GM21717 (cell line): ENCODE data around the gene PPIL6.
A peak's percentile ranks its signal among the peaks of the same experiment; 100 is the strongest.
"Not testable (repeated sequence)": the region's sequence is repeated elsewhere in the genome, so short reads cannot be mapped to it uniquely, and the experiment has no call there.

Experiments used
- ATAC-seq: cut with Tn5 transposase; IDR thresholded peaks from one replicate; pipeline ENCODE4 v1.9.1; 2021; ENCODE audit warnings: mild to moderate bottlenecking, moderate library complexity; ENCODE audit not compliant: unreplicated experiment

Gene PPIL6

DNA sequence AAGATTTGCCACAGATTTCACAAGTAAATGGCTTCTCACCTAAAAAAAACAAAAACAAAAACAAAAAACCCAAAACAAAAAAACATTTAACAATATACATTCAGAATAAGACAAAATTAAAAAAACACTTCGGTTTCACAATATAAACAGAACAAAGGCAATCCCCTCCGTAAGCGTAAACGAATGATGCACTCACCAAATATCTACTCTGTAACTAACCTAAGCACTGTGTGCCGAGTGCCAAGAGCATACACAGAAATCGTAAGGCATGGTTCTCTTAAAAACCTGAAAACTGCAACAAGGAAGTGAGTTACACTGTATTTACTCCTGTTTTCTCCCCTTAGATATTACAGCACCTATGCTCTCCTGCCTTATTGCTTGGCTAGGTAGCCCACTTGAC, 27.3 kb upstream of the PPIL6 start:
- no peak for ATAC-seq

DNA sequence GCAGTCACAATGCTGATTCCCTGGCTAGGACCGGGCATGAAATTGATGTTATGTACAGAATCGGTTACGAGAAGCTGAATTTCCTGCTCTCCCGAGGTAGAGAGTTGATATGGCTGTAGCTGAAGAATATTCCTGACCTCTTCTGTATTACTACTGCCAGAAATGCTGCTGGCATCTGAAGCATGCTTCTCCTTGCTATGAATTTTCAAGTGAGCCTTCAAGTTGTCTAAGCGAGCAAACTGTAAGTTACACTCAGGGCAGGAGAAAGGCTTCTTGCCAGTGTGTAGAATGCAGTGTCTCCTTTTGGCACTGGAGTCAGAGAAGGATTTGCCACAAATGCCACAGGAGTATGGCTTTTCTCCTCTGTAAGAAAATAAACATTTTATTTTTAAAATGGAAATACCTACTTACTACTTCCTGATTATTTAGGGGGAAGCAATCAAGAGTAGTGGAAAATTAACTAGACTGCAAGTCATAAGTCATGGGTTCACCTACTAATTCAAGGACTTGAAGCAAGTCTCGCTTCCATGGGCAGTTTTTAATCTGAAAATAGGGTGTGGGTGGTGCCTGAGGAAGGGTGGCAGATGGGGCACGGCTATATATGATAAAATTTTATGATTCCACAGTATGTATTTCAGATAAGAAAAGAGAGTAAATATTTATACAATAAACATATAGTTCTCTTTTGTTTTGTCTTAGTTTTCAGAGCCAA, 25.9 kb upstream of the PPIL6 start:
- no peak for ATAC-seq

DNA sequence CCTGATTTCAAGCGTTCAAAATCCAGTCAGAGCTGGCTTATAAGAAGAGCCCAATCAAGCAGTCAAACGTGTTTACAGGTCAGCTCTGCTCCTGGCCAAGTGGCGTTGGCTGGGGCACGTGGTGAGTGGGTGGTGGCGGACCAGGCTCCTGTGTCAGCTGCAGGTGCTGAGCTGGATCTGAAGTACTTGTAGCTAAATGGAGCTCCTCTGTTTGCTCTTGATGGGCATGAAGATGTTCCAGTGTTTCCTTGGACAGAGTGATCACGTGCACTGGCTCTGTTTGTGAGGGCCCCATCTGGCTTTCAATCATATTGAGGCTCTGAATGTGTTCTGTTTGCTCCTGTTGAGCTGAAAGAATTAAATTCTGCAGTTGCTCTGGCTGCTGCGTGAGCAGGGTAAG, 25.3 kb upstream of the PPIL6 start:
- no peak for ATAC-seq

DNA sequence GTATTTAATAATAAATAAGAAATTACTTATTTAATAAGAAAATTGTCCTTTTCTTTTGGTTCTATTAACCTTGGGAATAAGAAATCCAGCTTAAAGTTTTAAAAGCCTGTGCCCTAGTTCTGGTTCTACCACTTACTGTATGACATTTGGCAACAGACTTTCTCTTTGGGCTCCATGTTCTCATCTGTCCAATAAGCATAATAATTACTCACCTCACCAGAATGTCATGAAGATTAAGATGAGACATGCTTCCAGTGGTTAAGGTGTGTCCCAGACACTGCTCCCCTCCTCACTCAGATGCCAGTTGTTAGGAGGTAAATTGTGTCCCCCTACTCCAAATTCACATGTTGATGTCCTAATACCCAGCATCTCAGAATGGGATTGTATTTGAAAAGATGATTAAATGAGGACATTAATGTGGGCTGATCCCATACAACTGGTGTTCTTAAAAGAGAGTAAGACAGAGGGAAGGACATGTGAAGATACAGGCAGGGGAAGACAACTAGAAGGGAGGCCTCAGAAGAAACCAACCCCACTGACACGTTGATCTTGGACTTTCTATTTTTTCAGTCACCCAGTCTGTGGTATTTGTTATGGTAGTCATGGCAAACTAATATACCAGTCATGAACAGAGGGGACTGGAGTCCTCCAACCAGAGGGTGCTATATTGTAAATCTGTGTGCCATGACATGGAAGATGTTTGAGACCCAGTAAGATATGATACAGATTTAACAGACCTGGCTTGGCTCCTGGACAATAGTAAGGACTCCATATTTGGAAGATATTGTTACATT, 21.5 kb upstream of the PPIL6 start:
- ATAC-seq, result no peak

DNA sequence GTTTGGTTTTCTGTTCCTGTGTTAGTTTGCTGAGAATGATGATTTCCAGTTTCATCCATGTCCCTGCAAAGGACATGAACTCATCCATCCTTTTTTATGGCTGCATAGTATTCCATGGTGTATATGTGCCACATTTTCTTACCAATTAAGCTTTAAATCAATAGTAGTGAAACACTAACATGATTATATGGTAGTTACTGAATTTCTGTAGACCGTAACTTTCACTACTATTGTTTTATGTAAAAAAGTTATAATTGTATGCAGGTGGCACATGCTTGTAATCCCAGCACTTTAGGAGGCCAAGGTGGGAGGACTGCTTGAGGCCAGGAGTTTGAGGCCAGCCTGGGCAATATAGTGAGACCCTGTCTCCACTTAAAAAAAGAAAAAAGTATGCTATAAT, 20.8 kb upstream of the PPIL6 start:
- ATAC-seq, result not testable (repeated sequence)

DNA sequence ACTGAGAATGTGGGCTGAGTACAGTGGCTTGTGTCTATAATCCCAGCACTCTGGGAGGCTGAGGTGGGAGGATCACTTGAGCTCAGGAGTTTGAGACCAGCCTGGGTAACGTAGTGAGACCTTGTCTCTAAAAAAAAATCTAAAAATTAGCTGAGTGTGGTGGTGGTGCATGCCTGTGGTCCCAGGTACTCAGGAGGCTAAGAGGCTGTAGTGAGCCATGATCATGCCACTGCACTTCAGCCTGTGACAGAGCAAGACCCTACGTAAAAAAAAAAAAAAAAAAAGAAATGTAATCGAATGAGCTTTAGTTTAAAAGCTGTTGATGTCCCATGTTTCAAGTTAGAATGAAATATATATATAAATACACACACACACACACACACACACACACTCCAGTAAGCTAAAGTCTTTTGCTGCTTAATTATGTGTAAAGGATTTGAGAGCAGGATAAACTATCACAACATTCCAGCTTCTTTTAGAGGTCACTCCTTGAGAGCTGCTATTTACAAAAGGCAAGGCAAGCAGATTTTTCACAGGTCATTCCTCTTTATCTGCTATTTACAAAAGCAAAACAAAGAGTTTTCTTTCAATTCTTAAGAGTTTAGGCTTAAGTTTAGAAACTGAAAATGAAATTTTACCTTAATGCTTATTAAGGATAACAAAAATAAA, 19.9 kb upstream of the PPIL6 start:
- no peak for ATAC-seq

DNA sequence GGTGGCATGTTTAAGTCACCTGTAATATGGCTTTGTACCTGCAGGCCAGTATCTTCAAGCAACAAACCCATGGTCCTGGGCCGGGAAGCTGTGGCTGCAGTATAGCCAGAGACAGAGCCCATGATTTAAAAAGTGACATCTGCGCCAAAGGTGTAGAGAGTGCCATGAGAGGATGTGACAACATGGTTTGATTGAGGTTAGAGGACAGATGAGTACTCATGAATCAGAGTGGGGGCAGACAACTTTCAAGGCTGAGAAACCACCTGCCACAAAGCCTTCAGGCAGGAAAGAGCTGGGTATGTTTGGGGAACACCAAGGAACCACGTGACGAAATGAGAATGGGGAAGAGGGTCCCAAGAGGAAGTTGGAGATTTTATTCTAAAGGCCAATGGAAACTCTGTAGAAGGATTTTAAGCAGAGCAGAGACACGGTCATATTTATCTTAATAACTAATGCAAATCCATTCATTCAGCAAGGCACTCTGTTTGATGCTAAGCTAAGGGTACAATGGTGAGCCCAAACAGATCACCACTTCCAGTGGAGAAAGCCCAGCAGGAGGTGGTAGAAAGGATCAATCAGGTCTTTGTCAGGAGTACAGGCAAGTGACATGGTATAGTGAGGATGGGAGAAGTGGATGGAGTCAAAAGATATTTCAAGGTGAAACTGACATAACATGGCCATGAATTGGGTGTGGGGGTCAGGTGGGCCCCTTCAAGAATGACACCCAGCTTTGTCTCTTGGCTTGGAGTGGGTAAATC, 18.5 kb upstream of the PPIL6 start:
- ATAC-seq, result peak; percentile 34

DNA sequence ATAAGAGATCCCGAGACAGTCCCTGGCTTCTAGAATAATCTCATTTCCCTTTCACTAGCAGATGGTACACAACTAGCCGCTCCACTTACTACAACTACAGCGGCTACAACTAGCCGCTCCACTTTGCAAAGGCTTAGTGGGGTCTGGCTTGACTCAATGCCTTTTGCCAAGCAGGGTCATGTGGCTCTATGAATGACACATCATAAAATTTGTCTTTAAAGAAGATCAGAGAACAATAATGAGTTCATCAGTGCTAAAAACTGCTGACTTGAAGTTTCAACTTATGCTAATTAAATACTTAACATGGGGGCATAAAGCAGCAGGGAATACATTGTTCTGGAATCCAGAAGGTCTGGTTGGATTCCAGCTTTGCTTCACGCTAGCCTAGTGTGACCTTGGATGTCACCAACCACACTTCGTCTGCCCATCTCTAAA, 17.2 kb upstream of the PPIL6 start:
- no peak for ATAC-seq

DNA sequence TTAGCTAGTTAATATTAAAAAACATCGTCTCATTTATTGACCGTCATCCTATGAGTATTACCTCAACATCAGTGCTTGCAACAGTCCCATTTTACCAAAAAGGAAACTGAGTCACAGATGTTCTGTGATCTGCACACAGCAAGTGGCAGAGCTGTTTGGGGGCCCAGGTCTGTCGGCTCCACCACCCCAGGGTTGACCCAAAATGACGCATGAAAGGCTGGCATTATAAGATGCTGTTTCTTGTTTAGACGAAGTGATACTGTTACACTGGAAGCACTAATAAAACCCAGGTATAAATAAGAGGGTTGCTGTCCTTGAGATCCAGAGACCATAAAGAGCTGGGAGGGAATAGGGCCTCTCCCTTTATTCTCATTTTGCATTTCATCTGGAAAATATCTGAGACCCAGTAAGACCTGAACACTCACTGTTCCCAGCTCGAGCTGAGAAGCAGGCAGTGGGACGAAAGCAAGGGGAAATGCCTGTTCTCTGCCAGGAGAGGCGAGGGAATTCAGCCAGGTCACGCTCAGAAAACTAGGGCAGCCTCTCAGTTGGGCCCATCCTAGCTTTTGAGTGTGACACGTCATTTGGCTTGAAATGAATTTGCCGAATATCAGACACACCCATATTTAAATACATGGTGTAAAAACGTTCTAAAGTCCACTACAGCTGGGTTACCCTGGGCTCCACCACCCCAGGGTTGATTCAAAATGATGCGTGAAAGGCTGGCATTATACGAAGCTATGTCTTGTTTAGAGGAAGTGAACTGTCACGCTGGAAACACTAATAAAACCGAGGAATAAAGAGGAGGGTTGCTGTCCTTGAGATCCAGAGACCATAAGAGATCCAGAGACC, 16.5 kb upstream of the PPIL6 start:
- no peak for ATAC-seq

DNA sequence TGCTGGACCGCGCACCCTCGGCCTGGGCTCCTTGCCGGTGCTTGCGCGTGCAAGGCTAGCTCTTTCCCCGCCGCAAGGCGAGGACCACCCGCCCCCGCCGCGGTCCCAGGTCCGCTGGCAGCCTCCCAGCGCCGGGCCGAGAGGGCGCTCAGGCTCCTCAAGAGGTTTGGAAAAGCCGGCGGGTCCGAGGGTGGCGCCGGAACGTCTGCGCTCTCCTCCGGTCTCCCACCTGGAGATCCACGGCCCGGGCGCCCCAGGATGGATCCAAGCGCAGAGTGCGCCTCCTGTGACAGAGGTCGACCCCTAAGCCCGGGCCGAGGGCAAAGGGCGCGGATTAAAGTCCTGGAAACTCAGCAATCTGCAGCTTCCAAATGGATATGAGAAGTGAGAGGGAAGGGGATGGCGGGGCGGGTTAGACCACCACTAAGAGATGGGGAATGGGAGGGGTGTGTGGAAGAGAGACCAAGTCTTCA, 15.7 kb upstream of the PPIL6 start:
- ATAC-seq, result no peak

DNA sequence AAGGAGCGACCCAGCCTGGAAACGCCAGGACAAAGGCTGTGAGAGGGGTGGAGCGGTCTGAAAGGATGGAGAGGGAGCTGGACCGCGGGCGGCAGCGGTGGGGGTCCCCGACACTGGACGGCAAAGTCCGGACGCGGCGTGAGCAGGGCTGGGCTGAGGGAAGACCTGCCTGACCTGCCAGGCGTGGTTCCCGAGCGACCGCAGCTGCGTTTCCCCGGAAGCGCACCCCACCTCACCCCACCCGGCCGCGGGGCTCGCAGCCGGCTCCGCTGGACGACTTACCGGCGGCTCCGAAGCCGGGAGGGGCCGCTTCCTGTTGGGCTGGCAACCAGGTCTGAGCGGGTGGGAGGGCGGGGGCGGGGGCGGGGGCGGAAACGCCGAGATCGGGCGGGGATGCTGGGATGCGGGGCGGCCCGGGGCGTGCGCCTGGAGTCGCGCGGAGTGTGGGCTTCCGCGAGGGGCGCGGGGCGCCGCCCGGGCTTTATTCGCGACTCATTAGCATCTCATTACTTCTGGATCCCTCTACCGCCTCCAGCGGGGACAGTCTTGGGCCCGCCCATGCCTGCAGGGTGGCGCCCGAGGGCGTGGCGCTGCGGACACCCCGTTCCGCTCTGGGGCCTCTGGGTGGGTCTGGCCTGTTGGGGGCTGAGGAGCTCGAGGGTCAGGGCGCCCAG, 15.1 kb upstream of the PPIL6 start, which contains the start of gene MICAL1:
MICAL1 (minus strand) TSS at position 336 of the 674 bp plus-strand sequence. CDS start 1,576 bp downstream, outside the sequence.
- peak; percentile 51 for ATAC-seq

DNA sequence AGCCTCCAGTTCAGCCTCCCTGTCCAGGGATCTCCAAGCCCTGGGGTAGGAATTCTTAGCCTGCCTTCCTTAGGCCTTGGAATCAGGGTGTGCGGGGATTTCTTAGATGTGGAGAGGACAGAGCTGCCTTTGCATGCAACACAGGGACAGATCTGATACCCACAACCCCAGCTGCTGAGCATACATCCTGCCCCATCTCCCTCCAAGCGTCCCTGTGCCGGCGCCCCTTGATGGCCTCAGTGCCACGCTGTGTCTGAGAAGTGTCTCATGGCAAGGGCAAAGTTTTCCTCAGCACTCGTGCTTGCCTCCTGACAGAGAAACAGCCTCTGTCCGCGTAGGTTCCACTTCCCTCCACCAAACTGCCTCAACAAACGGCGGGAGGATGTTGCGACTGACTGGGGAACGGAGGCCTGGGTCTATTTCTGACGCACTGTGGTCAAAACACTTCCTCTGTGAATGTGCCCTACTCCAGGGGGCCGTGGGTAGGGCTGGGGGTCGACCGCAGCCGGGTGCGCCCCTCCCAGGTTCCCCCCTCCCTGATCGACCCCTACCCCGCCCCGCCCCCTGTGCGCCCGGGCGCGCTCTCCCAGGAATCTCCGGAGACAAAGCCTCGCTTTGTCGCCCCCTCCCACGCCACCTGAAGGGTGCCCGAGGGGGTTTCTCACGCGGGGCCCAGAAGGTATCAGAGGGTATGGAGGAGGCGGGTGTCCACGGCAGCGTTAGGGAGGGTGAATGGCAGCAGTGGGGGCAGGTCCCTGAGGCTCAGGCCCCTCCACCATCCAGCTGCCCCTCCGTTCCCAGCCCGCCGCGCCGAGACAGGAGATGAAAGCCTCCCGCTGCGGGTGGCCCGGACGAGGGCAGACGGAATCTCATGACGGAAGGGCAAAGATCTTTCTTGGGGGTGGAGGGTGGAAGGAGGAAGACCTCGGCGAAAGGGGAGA, 14.3 kb upstream of the PPIL6 start:
- ATAC-seq, result peak; percentile 31

DNA sequence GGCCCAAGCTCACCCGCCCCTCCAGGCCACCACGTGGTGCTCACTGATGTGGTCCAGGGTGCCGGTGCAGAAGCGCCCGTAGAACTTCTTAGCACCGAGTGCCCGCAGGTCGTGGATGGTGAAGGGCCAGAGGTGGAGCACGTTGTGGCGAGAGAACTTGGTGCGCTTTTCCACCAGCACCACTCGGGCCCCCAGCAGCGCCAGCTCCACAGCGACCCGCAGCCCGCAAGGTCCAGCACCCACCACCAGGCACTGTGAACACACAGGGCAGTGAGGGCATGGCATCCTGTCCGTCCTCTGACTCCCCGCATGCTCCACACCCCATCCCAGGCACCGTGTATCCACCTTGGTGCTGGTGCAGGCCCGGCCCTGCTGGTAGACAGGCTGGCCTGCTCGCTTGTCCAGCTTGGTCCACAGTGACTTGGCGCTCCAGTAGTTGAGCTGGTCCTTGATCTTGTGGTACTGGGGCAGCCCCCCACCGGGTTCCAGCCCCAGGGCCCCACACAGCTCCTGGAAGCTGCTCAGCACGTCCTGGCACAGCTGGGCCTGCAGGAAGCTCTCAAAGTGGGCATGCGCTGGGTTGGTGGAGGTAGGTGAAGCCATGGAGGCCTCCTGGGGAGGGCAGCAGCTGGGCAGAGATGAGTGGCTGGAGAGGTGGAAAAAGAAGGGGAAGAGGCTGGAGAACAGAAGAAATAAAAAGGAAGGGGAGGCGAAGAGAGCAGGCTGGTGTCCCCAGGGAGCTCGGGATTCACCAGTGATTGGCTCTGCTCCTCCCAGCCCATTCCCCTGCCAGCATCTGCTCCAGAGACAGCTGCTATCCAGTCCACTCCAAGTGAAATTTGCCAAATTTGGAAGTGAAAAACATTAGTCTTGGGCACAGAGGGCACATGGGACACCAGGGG, 13.4 kb upstream of the PPIL6 start:
- no peak for ATAC-seq

DNA sequence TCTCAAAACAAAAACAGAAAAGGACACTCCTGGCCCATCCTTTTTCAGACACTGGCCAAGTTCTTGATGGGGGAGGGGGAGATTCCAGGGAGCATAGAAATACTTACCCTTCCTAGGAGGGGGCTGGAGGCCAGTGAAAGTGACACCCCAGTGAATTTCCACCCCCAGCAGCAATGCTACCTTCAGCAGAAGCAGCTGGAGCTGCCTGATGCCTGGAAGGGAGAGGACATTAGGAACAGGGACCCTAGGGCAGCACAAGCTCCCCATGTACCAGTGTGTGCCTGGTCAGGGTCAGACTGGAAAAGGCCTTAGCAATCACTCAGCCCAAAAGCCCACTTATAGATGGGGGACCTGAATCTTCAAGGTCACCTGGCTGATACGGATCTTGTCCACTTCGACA, 12.7 kb upstream of the PPIL6 start:
- no peak for ATAC-seq

DNA sequence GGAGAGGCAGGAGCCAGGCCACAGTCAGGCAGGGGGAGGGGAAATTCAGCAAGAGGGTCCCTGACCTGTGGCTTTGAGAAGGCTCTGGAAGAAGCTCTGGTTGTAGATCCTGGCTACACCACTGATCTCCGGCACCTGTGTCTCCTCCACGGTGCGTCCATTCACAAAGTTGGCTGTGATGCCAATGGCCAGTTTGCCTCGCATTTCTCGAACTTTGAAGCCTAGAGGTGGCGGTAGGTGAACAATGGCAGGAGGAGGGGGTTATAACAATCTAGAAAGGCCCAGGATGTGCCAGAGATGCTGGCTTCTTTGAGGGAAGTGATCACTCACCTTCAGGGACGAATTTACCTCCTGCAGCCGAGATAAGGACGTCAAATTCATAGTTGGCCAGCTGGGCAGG, 11.8 kb upstream of the PPIL6 start:
- no peak for ATAC-seq

DNA sequence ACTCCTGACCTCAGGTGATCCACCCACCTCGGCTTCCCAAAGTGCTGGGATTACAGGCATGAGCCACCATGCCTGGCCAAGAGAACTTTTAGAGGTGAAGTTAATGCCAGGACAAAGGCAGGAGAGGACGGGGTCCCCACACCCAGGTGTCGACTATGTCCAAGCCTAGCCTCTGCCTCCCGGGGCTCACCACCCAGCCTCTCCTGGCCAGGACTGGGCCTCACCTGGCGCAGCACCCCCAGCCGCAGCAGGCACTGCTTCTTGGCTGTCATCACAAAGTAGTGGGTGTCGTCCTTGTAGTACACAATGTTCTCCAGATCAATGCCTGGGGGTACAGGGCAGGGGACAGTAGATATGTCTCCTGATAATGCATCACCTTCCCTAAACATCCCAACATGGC, 10.9 kb upstream of the PPIL6 start:
- ATAC-seq, result no peak

DNA sequence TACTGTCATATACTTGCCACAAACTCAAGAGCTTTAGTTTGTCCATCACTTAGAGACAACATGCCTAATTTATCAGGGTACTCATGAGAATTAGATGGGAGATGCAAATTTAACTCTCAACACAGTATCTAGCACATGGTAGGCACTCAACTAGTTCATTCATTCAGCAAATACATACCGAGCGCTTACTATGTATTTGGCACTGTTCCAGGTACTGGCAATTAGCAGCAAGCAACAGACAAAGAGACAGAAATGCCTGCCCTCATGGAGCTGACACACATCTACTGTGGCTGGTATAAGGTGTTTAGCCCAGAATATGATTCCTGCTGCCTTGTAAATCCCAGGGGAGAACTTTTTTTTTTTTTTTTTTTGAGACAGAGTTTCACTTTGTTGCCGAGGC, 10.4 kb upstream of the PPIL6 start:
- no peak for ATAC-seq
